HCT116 (cell line): Measurements from ENCODE around the gene TMEM132A. TPM values are rescaled to one million over a fixed set of nuclear protein-coding genes. Genes with fewer than 3 reads are reported as not detected.
"Not testable (repeated sequence)": the region's sequence is repeated elsewhere in the genome, so short reads cannot be mapped to it uniquely, and the experiment has no call there.

ENCODE experiments used
- ATAC-seq: fragments of 200-7000 bp; cut with Tn5 transposase; 2 replicates; pipeline ENCODE4 v1.9.1; 2020; ENCODE audit warnings: mild to moderate bottlenecking, moderate library complexity
- BruUV-seq: library from RNA; stranded (reverse); fragments of 400-500 nt; replicated peaks from 2 replicates; lab custom pipeline; 2021; lab: Mats Ljungman, UMichigan
- CTCF ChIA-PET: fragments of 300-600 bp; sonication (Branson Sonifier 250); formaldehyde crosslinking; loops from one replicate; lab custom pipeline; 2021; ENCODE audit warnings: antibody characterized with exemption; lab: Charles Lee
- POLR2A ChIA-PET: fragments of 300-600, 350-600 bp; sonication (Branson Sonifier 250); formaldehyde crosslinking; loops from one replicate; lab custom pipeline; 2021; ENCODE audit warnings: antibody characterized with exemption; lab: Charles Lee
- RAD21 ChIA-PET, 2 experiments: fragments of 300-600 bp; sonication (Branson Sonifier 250); formaldehyde crosslinking; loops; one replicate each; lab custom pipeline; 2023; ENCODE audit warnings: low total read pairs in 2 of 2; ENCODE audit not compliant: uncharacterized antibody in 2 of 2, unreplicated experiment in 2 of 2, low non-redundant PET in 1 of 2; lab: Charles Lee
- DNase-seq: peaks from one replicate; pipeline ENCODE4 v3.0.0-alpha.2; 2010; ENCODE audit warnings: low read depth, low spot score
- H2AFZ ChIP-seq: fragments of 200-600 bp; shearing (Covaris generic), sonication (generic); 2 replicates; pipeline ENCODE4 v1.6.1; 2017; ENCODE audit warnings: low read depth, mixed run types, mixed read lengths, antibody characterized with exemption, low read length; ENCODE audit not compliant: poor library complexity, severe bottlenecking
- H3K27ac ChIP-seq: 2 replicates; pipeline ENCODE4 v1.5.1; 2012; ENCODE audit warnings: low read depth, low read length
- H3K27me3 ChIP-seq: fragments of 200-600 bp; sonication (generic); 2 replicates; pipeline ENCODE4 v1.6.1; 2016; ENCODE audit warnings: mixed run types, low read length, mixed read lengths; ENCODE audit not compliant: insufficient read depth
- H3K36me3 ChIP-seq, 2 experiments: fragments of 200-500 bp in 1 of 2; fragments of 200-600 bp in 1 of 2; sonication (Bioruptor generic) in 1 of 2; sonication (generic) in 1 of 2; 2 replicates each; pipeline versions ENCODE4 v1.5.1 to v1.6.1; 2014 to 2016; ENCODE audit warnings: low read length in 2 of 2, inconsistent platforms in 1 of 2, mixed read lengths in 1 of 2, mixed run types in 1 of 2; ENCODE audit not compliant: insufficient read depth in 2 of 2, control insufficient read depth in 1 of 2
- H3K4me1 ChIP-seq, 2 experiments: fragments of 200-600 bp in 1 of 2; sonication (generic) in 1 of 2; 2 replicates each; pipeline versions ENCODE4 v1.5.1 to v1.6.1; 2012 to 2017; ENCODE audit warnings: low read length in 2 of 2, inconsistent platforms in 1 of 2, mild to moderate bottlenecking in 1 of 2, mixed read lengths in 1 of 2, mixed run types in 1 of 2, moderate library complexity in 1 of 2; ENCODE audit not compliant: insufficient read depth in 2 of 2, control insufficient read depth in 1 of 2
- H3K4me2 ChIP-seq: fragments of 200-600 bp; sonication (generic); 2 replicates; pipeline ENCODE4 v1.6.1; 2017; ENCODE audit warnings: mixed run types, low read length, mixed read lengths
- H3K4me3 ChIP-seq, 2 experiments: fragments of 200-600 bp in 1 of 2; sonication (generic) in 1 of 2; replicated peaks in 1 of 2; 2 replicates each; pipeline ENCODE4 v1.5.1; 2011 to 2016; ENCODE audit warnings: low read length in 2 of 2, control low read depth in 1 of 2, low read depth in 1 of 2, mild to moderate bottlenecking in 1 of 2, mixed read lengths in 1 of 2, mixed run types in 1 of 2
- H3K79me2 ChIP-seq: fragments of 200-600 bp; sonication (generic); 2 replicates; pipeline ENCODE4 v1.6.1; 2017; ENCODE audit warnings: mild to moderate bottlenecking, mixed run types, low read length, moderate library complexity, mixed read lengths; ENCODE audit not compliant: insufficient read depth
- H3K9ac ChIP-seq: fragments of 200-600 bp; sonication (generic); 2 replicates; pipeline ENCODE4 v1.6.1; 2016; ENCODE audit warnings: low read length, mixed read lengths
- H3K9me2 ChIP-seq: fragments of 200-600 bp; sonication (generic), shearing (Covaris generic); 2 replicates; pipeline ENCODE4 v1.6.1; 2017; ENCODE audit warnings: mixed run types, mild to moderate bottlenecking, moderate library complexity; ENCODE audit not compliant: insufficient read depth
- H3K9me3 ChIP-seq, 2 experiments: fragments of 200-500 bp in 1 of 2; fragments of 200-600 bp in 1 of 2; sonication (Bioruptor generic) in 1 of 2; sonication (generic) in 1 of 2; 2 replicates each; pipeline ENCODE4 v1.6.1; 2014 to 2017; ENCODE audit warnings: low read length in 2 of 2, mixed read lengths in 2 of 2, inconsistent platforms in 1 of 2, low read depth in 1 of 2, mild to moderate bottlenecking in 1 of 2, mixed run types in 1 of 2, moderate library complexity in 1 of 2; ENCODE audit not compliant: control insufficient read depth in 1 of 2, insufficient read depth in 1 of 2
- H4K20me1 ChIP-seq: fragments of 200-600 bp; sonication (generic), shearing (Covaris generic); 2 replicates; pipeline ENCODE4 v1.6.1; 2017; ENCODE audit warnings: mixed run types, mild to moderate bottlenecking, moderate library complexity; ENCODE audit not compliant: insufficient read depth
- EGR1 ChIP-seq: IDR thresholded peaks from 2 replicates; pipeline ENCODE4 v1.6.1; 2012; ENCODE audit warnings: low read depth
- EZH2 ChIP-seq: fragments of 200-600 bp; sonication (generic); IDR thresholded peaks from 2 replicates; pipeline ENCODE4 v1.6.1; 2017; ENCODE audit warnings: antibody characterized with exemption, mixed run types
- FOSL1 ChIP-seq: IDR thresholded peaks from 2 replicates; pipeline ENCODE4 v1.6.1; 2012; ENCODE audit warnings: low read depth
- MAX ChIP-seq: IDR thresholded peaks from 2 replicates; pipeline ENCODE4 v1.6.1; 2012
- POLR2AphosphoS5 ChIP-seq: IDR thresholded peaks from 2 replicates; pipeline ENCODE4 v1.6.1; 2011; ENCODE audit warnings: mild to moderate bottlenecking, low read depth, low read length, moderate library complexity
- REST ChIP-seq: IDR thresholded peaks from 2 replicates; pipeline ENCODE4 v1.6.1; 2012; ENCODE audit warnings: low read depth
- SP1 ChIP-seq: IDR thresholded peaks from 2 replicates; pipeline ENCODE4 v1.6.1; 2012; ENCODE audit warnings: low read depth
- TCF7L2 ChIP-seq: IDR thresholded peaks from 2 replicates; pipeline ENCODE4 v1.7.0; 2011; ENCODE audit warnings: borderline replicate concordance, inconsistent platforms; ENCODE audit not compliant: insufficient read depth, insufficient read length; ENCODE audit errors: extremely low read depth
- ZFX ChIP-seq: fragments of 450-650 bp; IDR thresholded peaks from 2 replicates; pipeline ENCODE4 v1.6.1; 2017
- intact Hi-C: fragments of 100-400 bp; cut with micrococcal nuclease; formaldehyde crosslinking; loops from 2 replicates; pipeline ENCODE4 v1.10.0; 2022
- total RNA-seq: library from RNA; stranded (reverse); gene quantifications from one replicate; pipeline ENCODE4 v1.2.1, GENCODE V29; 2021; ENCODE audit not compliant: unreplicated experiment

TMEM132A gene
- total RNA-seq, 1 experiment from 2014 or later, result 120 TPM

GRCh38 chr11:60906132-60906972, 17.9 kb upstream of the TMEM132A start, which contains the start of gene PRPF19 (continued):
- no peak for TF ChIP-seq REST
- no peak for TF ChIP-seq FOSL1
- TF ChIP-seq, all 23 proteins: peak for 9

- Histone ChIP-seq H3K27me3 (no peaks in the 10 kb centered on the region), H3K79me2 (peaks cover 26% of the 10 kb centered on the region), H3K36me3 (peaks cover 0 to 1% of the 10 kb centered on the region in 2 experiments; a peak in 1 of 4 replicates), H3K9ac (no peak overlapping the region), H3K27ac (no peak overlapping the region), H4K20me1 (no peaks in the 10 kb centered on the region), H3K4me3 (no peak overlapping the region), H3K9me3 (no peaks in the 10 kb centered on the region), H3K4me1 (peaks cover 16 to 29% of the 10 kb centered on the region in 2 experiments), H3K9me2 (no peaks in the 10 kb centered on the region), H2AFZ (no peak overlapping the region), H3K4me2 (no peak overlapping the region)
- ChIA-PET POLR2A (no interaction called here), CTCF (no interaction called here), RAD21 (no interaction called here)
- intact Hi-C loops, result no loop called here
- BruUV-seq, result no TSS peak
- TF ChIP-seq SP1 (no peak), EGR1 (no peak), EZH2 (no peak), TCF7L2 (no peak), POLR2AphosphoS5 (no peak), MAX (no peak), ZFX (no peak)
- ATAC-seq (no peak), DNase-seq (no peak)
Measured at GRCh38 chr11:60908803-60909202, 15.5 kb upstream of the TMEM132A start.

GRCh38 chr11:60909680-60910280, 14.5 kb upstream of the TMEM132A start:
- H3K27me3 ChIP-seq, H3K4me2 ChIP-seq, ATAC-seq, POLR2A ChIA-PET, BruUV-seq, H4K20me1 ChIP-seq, DNase-seq, H2AFZ ChIP-seq, H3K9ac ChIP-seq, H3K27ac ChIP-seq, H3K4me3 ChIP-seq, H3K9me3 ChIP-seq, H3K9me2 ChIP-seq, RAD21 ChIA-PET, H3K36me3 ChIP-seq, CTCF ChIA-PET: not testable (repeated sequence)
- Histone ChIP-seq H3K4me1 (peaks cover 12 to 35% of the 10 kb centered on the region in 2 experiments), H3K79me2 (peaks cover 22% of the 10 kb centered on the region)
- intact Hi-C loops, result loop anchor here (10.0 kb wide), 1 partner anchor 275 kb away; no protein-coding TSS in a partner anchor
